ENCODE results near the gene CPT2. TPM values are rescaled to one million over a fixed set of nuclear protein-coding genes. Genes with fewer than 3 reads are reported as not detected.

The CPT2 gene
- total RNA-seq, 4 donors from 2014 or later = 20.0 to 37.3 (median 27.1) TPM

GRCh38 chr1:53186533-53186932, 10.1 kb upstream of the CPT2 start:
- Histone ChIP-seq H3K4me1 (peaks cover 0 to 10% (median 10%) of the 10 kb centered on the region in 3 donors), H3K36me3 (no peaks in the 10 kb centered on the region), H3K27ac (no peak overlapping the region), H3K9me3 (no peaks in the 10 kb centered on the region), H3K4me3 (no peak overlapping the region), H3K27me3 (peaks cover 0 to 4% (median 0%) of the 10 kb centered on the region in 4 donors)
- intact Hi-C loops (cut with DNase I) = loop anchor here (10.0 kb wide), 2 partner anchors 282 to 482 kb away; no protein-coding TSS in a partner anchor
- 65 to 72% methylated on average over 3 of the region's 3 CpGs for WGBS, 2 donors
- DNase-seq = no peak
- TF ChIP-seq POLR2A (IDR thresholded peaks at IDR 0.05) = no peak
- TF ChIP-seq CTCF (IDR thresholded peaks at IDR 0.05) = no peak

- Histone ChIP-seq H3K27ac (no peak overlapping the region), H3K4me3 (no peak overlapping the region), H3K4me1 (peaks cover 0 to 6% (median 2%) of the 10 kb centered on the region in 3 donors), H3K36me3 (no peaks in the 10 kb centered on the region), H3K27me3 (peaks cover 0 to 4% (median 0%) of the 10 kb centered on the region in 4 donors), H3K9me3 (no peaks in the 10 kb centered on the region)
- no peak for TF ChIP-seq CTCF (IDR thresholded peaks at IDR 0.05)
- no peak for TF ChIP-seq POLR2A (IDR thresholded peaks at IDR 0.05)
- 77 to 82% methylated on average over 1 of the region's 1 CpG for WGBS, 2 donors
- intact Hi-C loops (cut with DNase I) = loop anchor here (10.0 kb wide), 2 partner anchors 283 to 483 kb away; no protein-coding TSS in a partner anchor
- DNase-seq = no peak
These were observed 9.2 kb upstream of the CPT2 start for GRCh38 chr1:53187401-53187800.

- no peak overlapping the region for H3K4me3 ChIP-seq
- no peak for DNase-seq
- H3K9me3 ChIP-seq = no peaks in the 10 kb centered on the region
- WGBS, 2 donors = 29 to 56% methylated on average over 2 of the region's 4 CpGs
- peaks cover 0 to 4% (median 0%) of the 10 kb centered on the region in 4 donors for H3K27me3 ChIP-seq
- intact Hi-C loops (cut with DNase I) = loop anchor here (10.0 kb wide), 2 partner anchors 283 to 483 kb away; no protein-coding TSS in a partner anchor
- TF ChIP-seq CTCF (IDR thresholded peaks at IDR 0.05) (no peak), POLR2A (IDR thresholded peaks at IDR 0.05) (no peak)
- H3K27ac ChIP-seq = no peak overlapping the region
- H3K36me3 ChIP-seq = no peaks in the 10 kb centered on the region
- no peaks in the 10 kb centered on the region for H3K4me1 ChIP-seq
These were observed 8.5 kb upstream of the CPT2 start for GRCh38 chr1:53188099-53188498.

GRCh38 chr1:53189061-53189460, 7.6 kb upstream of the CPT2 start:
- 61 to 77% methylated on average over 5 of the region's 5 CpGs for WGBS, 2 donors
- Histone ChIP-seq H3K9me3 (no peaks in the 10 kb centered on the region), H3K4me3 (no peak overlapping the region), H3K27ac (no peak overlapping the region), H3K4me1 (no peaks in the 10 kb centered on the region), H3K36me3 (no peaks in the 10 kb centered on the region), H3K27me3 (peaks cover 0 to 4% (median 0%) of the 10 kb centered on the region in 4 donors)
- no peak for TF ChIP-seq CTCF (IDR thresholded peaks at IDR 0.05)
- no peak for TF ChIP-seq POLR2A (IDR thresholded peaks at IDR 0.05)
- intact Hi-C loops (cut with DNase I) = loop anchor here (10.0 kb wide), 2 partner anchors 284 to 484 kb away; no protein-coding TSS in a partner anchor
- no peak for DNase-seq

GRCh38 chr1:53190210-53190611, 6.4 kb upstream of the CPT2 start:
- no peaks in the 10 kb centered on the region for H3K9me3 ChIP-seq
- DNase-seq = no peak
- WGBS, 2 donors = 76 to 80% methylated on average over 5 to 8 of the region's 10 CpGs
- TF ChIP-seq CTCF (IDR thresholded peaks at IDR 0.05) (no peak), POLR2A (IDR thresholded peaks at IDR 0.05) (no peak)
- H3K4me3 ChIP-seq = no peak overlapping the region
- H3K36me3 ChIP-seq = no peaks in the 10 kb centered on the region
- peaks cover 0 to 11% (median 3%) of the 10 kb centered on the region in 3 donors for H3K4me1 ChIP-seq
- intact Hi-C loops (cut with DNase I) = no loop called here
- peaks cover 0 to 4% (median 0%) of the 10 kb centered on the region in 4 donors for H3K27me3 ChIP-seq
- H3K27ac ChIP-seq = no peak overlapping the region

Measured in esophagus squamous epithelium (tissue), 5 donors.